Endothelial cell of umbilical vein (primary cell): ENCODE measurements around the gene FRMD4A. TPM values are rescaled to one million over a fixed set of nuclear protein-coding genes. Genes with fewer than 3 reads are reported as not detected.

Experiments used
- BruUV-seq: library from RNA; stranded (reverse); fragments of 400-500 nt; replicated peaks from 2 replicates; lab custom pipeline; 2021; lab: Mats Ljungman, UMichigan
- CTCF ChIA-PET: fragments of 300-600, 350-600 bp; sonication (Branson Sonifier 250); formaldehyde crosslinking; loops from one replicate; lab custom pipeline; 2021; ENCODE audit warnings: antibody characterized with exemption, inconsistent platforms; lab: Charles Lee
- POLR2A ChIA-PET: fragments of 300-600, 350-600 bp; sonication (Branson Sonifier 250); formaldehyde crosslinking; loops from one replicate; lab custom pipeline; 2021; ENCODE audit warnings: antibody characterized with exemption, inconsistent platforms; lab: Charles Lee
- DNase-seq: peaks from one replicate; pipeline ENCODE4 v3.0.0-alpha.2; 2011; ENCODE audit warnings: low read depth, low spot score
- FAIRE-seq: peaks from 2 replicates; lab custom pipeline; 2011; peaks lifted over from hg19 to GRCh38; lab: Jason Lieb, UNC
- H2AFZ ChIP-seq: 2 replicates; pipeline ENCODE4 v1.6.0; 2012; ENCODE audit warnings: low read depth, low read length, control low read depth, inconsistent platforms
- H3K27ac ChIP-seq: 2 replicates; pipeline ENCODE4 v1.5.1; 2011; ENCODE audit warnings: low read depth, mild to moderate bottlenecking, control low read depth, low read length, moderate library complexity; ENCODE audit not compliant: insufficient read depth
- H3K27me3 ChIP-seq, 2 experiments: 2 replicates each; pipeline versions ENCODE4 v1.6.0 to v1.6.1; 2011; ENCODE audit warnings: low read length in 2 of 2, mixed read lengths in 1 of 2; ENCODE audit not compliant: control insufficient read depth in 2 of 2, insufficient read depth in 2 of 2
- H3K36me3 ChIP-seq, 2 experiments: 2 replicates in 1 of 2; 3 replicates in 1 of 2; pipeline ENCODE4 v1.5.1; 2011; ENCODE audit warnings: low read length in 2 of 2, mild to moderate bottlenecking in 1 of 2, moderate library complexity in 1 of 2; ENCODE audit not compliant: control insufficient read depth in 2 of 2, insufficient read depth in 2 of 2; ENCODE audit errors: extremely low read depth in 1 of 2
- H3K4me1 ChIP-seq: 3 replicates; pipeline ENCODE4 v1.5.1; 2011; ENCODE audit warnings: mild to moderate bottlenecking, low read length; ENCODE audit not compliant: control insufficient read depth, insufficient read depth; ENCODE audit errors: extremely low read depth
- H3K4me2 ChIP-seq: 2 replicates; pipeline ENCODE4 v1.6.1; 2011; ENCODE audit warnings: low read length, control low read depth, mixed read lengths; ENCODE audit not compliant: insufficient read depth
- H3K4me3 ChIP-seq, 3 experiments: fragments of 200-600 bp in 1 of 3; sonication (generic), shearing (Covaris generic) in 1 of 3; replicated peaks in 1 of 3; 2 replicates each; pipeline ENCODE4 v1.5.1; 2011 to 2016; ENCODE audit warnings: control low read depth in 3 of 3, low read length in 3 of 3, mild to moderate bottlenecking in 2 of 3, inconsistent platforms in 1 of 3, low read depth in 1 of 3, moderate library complexity in 1 of 3; ENCODE audit not compliant: insufficient read depth in 1 of 3
- H3K79me2 ChIP-seq: 2 replicates; pipeline ENCODE4 v1.6.0; 2012; ENCODE audit warnings: low read length, inconsistent platforms; ENCODE audit not compliant: control insufficient read depth, insufficient read depth
- H3K9ac ChIP-seq: replicated peaks from 2 replicates; pipeline ENCODE3; 2011; ENCODE audit warnings: low read length, control low read depth; ENCODE audit not compliant: insufficient read depth; ENCODE audit errors: extremely low read depth
- H3K9me1 ChIP-seq: replicated peaks from 3 replicates; pipeline ENCODE4 v1.6.0; 2011; ENCODE audit warnings: mild to moderate bottlenecking, low read length; ENCODE audit not compliant: control insufficient read depth, insufficient read depth; ENCODE audit errors: extremely low read depth
- H3K9me3 ChIP-seq: replicated peaks from 2 replicates; pipeline ENCODE4 v1.5.1; 2012; ENCODE audit warnings: low read length, inconsistent platforms; ENCODE audit not compliant: control insufficient read depth, insufficient read depth
- H4K20me1 ChIP-seq: replicated peaks from 2 replicates; pipeline ENCODE3; 2011; ENCODE audit warnings: mild to moderate bottlenecking, low read length; ENCODE audit not compliant: control insufficient read depth, insufficient read depth; ENCODE audit errors: extremely low read depth
- EZH2 ChIP-seq: IDR thresholded peaks from 2 replicates; pipeline ENCODE4 v1.6.1; 2012; ENCODE audit warnings: borderline replicate concordance, low read depth, mild to moderate bottlenecking, moderate library complexity, low read length, inconsistent platforms; ENCODE audit not compliant: severe bottlenecking
- FOS ChIP-seq: IDR thresholded peaks from 2 replicates; pipeline ENCODE4 v1.6.1; 2011; ENCODE audit warnings: mild to moderate bottlenecking, low read length, moderate library complexity, borderline replicate concordance; ENCODE audit not compliant: insufficient read depth
- GATA2 ChIP-seq: IDR thresholded peaks from 2 replicates; pipeline ENCODE4 v1.7.0; 2011; ENCODE audit warnings: low read depth, mild to moderate bottlenecking, moderate library complexity, mixed read lengths, low read length; ENCODE audit not compliant: insufficient read length, insufficient read depth
- JUN ChIP-seq: IDR thresholded peaks from 2 replicates; pipeline ENCODE4 v1.6.1; 2011; ENCODE audit warnings: borderline replicate concordance, low read depth; ENCODE audit not compliant: insufficient read length, insufficient read depth
- MAX ChIP-seq: IDR thresholded peaks from 2 replicates; pipeline ENCODE4 v1.6.1; 2011; ENCODE audit not compliant: insufficient read depth, insufficient read length
- MYC ChIP-seq: IDR thresholded peaks from one replicate; pipeline ENCODE4 v1.6.1; 2011; ENCODE audit warnings: mild to moderate bottlenecking, low read depth, low read length
- POLR2A ChIP-seq: IDR thresholded peaks from 2 replicates; pipeline ENCODE4 v1.6.1; 2012; ENCODE audit warnings: low read depth, mild to moderate bottlenecking, control low read depth, low read length
- POLR2AphosphoS5 ChIP-seq: IDR thresholded peaks from 2 replicates; pipeline ENCODE4 v1.6.1; 2012; ENCODE audit warnings: low read depth, mild to moderate bottlenecking, control low read depth, low read length, moderate library complexity; ENCODE audit not compliant: insufficient read depth
- dilution Hi-C: fragments of 300-500 bp; cut with MboI; formaldehyde crosslinking; loops from one replicate; pipeline ENCODE4 v1.15.0; 2019; ENCODE audit warnings: low sequenced_read_pairs; ENCODE audit not compliant: extremely low pct_ligation_motif_present
- intact Hi-C: fragments of 100-400 bp; cut with micrococcal nuclease; formaldehyde crosslinking; loops from one replicate; pipeline ENCODE4 v1.10.0; 2022
- polyA plus RNA-seq, 4 experiments: library from polyadenylated mRNA; depleted of rRNA in 3 of 4; stranded (reverse) in 3 of 4; unstranded in 1 of 4; fragments of >200 nt; gene quantifications; 2 replicates each; pipeline versions ENCODE4 v1.2.1 to v1.2.3, GENCODE V29; 2011 to 2012; ENCODE audit warnings: missing spikeins in 1 of 4
- total RNA-seq: library from RNA; stranded (reverse); gene quantifications from 2 replicates; pipeline ENCODE4 v1.2.3, GENCODE V29; 2021
- TF ChIP-seq, protein P1 (sequence below), 2 donors: IDR thresholded peaks; 1 replicate in 1 of 2; 2 replicates in 1 of 2; pipeline ENCODE4 v1.5.1; 2011; ENCODE audit warnings: low read length in 2 of 2, mild to moderate bottlenecking in 2 of 2, moderate library complexity in 2 of 2, control low read depth in 1 of 2, inconsistent platforms in 1 of 2, low read depth in 1 of 2; ENCODE audit not compliant: insufficient read depth in 1 of 2; ENCODE audit errors: extremely low read depth in 1 of 2

FRMD4A gene
- total and polyA plus RNA-seq, 2 donors (not counting 3 experiments of a cell fraction or from before 2014, with no cell fraction given), result 123 to 148 TPM

DNA sequence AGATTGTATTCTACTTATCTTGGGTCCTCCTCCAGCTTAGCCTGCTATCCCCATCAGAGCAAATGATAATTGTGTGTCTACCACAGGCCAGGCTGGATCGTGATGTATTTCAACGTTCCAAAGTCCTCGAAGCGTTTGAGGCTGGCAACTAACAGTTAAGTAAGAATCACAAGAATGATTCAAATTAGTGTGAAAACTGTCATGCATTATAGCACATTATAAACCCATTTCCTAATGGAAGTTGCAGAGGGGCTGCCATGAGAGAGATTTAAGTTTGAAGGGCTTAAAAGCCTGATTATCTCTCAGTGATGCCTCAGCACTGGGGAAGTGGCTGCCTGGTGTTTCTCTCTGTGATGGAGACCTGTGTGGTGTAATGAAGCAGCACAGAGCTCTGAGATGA, 119.1 kb downstream of the FRMD4A start:
- H3K36me3 ChIP-seq, result no peaks in the 10 kb centered on the region
- TF ChIP-seq, protein P1, sequence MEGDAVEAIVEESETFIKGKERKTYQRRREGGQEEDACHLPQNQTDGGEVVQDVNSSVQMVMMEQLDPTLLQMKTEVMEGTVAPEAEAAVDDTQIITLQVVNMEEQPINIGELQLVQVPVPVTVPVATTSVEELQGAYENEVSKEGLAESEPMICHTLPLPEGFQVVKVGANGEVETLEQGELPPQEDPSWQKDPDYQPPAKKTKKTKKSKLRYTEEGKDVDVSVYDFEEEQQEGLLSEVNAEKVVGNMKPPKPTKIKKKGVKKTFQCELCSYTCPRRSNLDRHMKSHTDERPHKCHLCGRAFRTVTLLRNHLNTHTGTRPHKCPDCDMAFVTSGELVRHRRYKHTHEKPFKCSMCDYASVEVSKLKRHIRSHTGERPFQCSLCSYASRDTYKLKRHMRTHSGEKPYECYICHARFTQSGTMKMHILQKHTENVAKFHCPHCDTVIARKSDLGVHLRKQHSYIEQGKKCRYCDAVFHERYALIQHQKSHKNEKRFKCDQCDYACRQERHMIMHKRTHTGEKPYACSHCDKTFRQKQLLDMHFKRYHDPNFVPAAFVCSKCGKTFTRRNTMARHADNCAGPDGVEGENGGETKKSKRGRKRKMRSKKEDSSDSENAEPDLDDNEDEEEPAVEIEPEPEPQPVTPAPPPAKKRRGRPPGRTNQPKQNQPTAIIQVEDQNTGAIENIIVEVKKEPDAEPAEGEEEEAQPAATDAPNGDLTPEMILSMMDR (IDR thresholded peaks at IDR 0.05; ENCODE audit: extremely low read depth in 1 of 2, insufficient read depth in 1 of 2, low read depth in 1 of 2, low read length in 2 of 2), result no peak
- no peak for TF ChIP-seq FOS
- TF ChIP-seq POLR2A, result no peak
- no peak for TF ChIP-seq JUN
- no peak for TF ChIP-seq MAX
- no peaks in the 10 kb centered on the region for H3K79me2 ChIP-seq
- H3K4me2 ChIP-seq, result no peak overlapping the region
- dilution Hi-C loops (no loop called here), intact Hi-C loops (no loop called here)
- DNase-seq (no peak), FAIRE-seq (no peak)
- H3K9ac ChIP-seq, result no peak overlapping the region
- H3K27ac ChIP-seq, result no peak overlapping the region
- H3K9me3 ChIP-seq, result no peaks in the 10 kb centered on the region
- no peaks in the 10 kb centered on the region for H4K20me1 ChIP-seq
- ChIA-PET POLR2A (no interaction called here), CTCF (interaction anchor here (1.1 to 3.2 kb wide), 4 partner anchors 11 to 16 kb away, joined by 3 to 19 read pairs (median 4); no protein-coding TSS in a partner anchor)
- no peak overlapping the region for H2AFZ ChIP-seq
- H3K9me1 ChIP-seq, result no peaks in the 10 kb centered on the region
- H3K27me3 ChIP-seq, result peaks cover 7 to 9% of the 10 kb centered on the region in 2 experiments
- no peak overlapping the region for H3K4me3 ChIP-seq
- no peaks in the 10 kb centered on the region for H3K4me1 ChIP-seq
- BruUV-seq, result no TSS peak

DNA sequence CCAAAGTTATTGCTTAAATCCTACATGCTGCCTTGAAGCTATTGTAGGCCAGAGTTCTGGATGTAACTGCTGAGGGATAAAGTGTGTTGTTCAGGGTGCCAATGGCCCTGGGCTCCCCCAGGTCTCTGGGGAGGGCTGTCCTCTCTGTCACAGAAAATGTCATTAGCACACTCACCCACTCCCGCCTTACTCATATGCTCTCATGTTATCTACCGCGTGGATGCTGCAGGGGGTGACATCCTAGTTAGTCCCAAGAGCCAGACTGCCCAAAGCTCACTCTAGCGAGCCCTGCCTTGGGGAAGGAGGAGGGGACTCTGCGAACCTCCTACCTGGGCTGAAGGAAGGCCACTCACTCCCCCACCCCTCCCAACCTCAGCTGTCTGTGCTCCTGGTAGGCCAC, 122.5 kb downstream of the FRMD4A start:
- FAIRE-seq (no peak), DNase-seq (no peak)
- Histone ChIP-seq H3K36me3 (no peaks in the 10 kb centered on the region), H3K9ac (no peak overlapping the region), H3K4me2 (no peak overlapping the region), H3K27me3 (peaks cover 0 to 10% of the 10 kb centered on the region in 2 experiments), H3K27ac (no peak overlapping the region), H4K20me1 (no peaks in the 10 kb centered on the region), H3K4me1 (no peaks in the 10 kb centered on the region), H3K9me1 (no peaks in the 10 kb centered on the region), H3K79me2 (no peaks in the 10 kb centered on the region), H3K9me3 (no peaks in the 10 kb centered on the region), H3K4me3 (no peak overlapping the region), H2AFZ (no peak overlapping the region)
- dilution Hi-C loops (no loop called here), intact Hi-C loops (no loop called here)
- TF ChIP-seq POLR2AphosphoS5, result no peak
- no peak for TF ChIP-seq GATA2
- TF ChIP-seq JUN, result no peak
- TF ChIP-seq MYC, result no peak
- TF ChIP-seq MAX, result no peak
- TF ChIP-seq POLR2A, result no peak
- TF ChIP-seq FOS, result no peak
- TF ChIP-seq, protein P1 (IDR thresholded peaks at IDR 0.05; ENCODE audit: extremely low read depth in 1 of 2, insufficient read depth in 1 of 2, low read depth in 1 of 2, low read length in 2 of 2), result no peak
- no peak for TF ChIP-seq EZH2
- no TSS peak for BruUV-seq
- CTCF ChIA-PET, result interaction anchor here (1.0 to 1.8 kb wide), 2 partner anchors 11 to 22 kb away, joined by 4 to 8 read pairs; no protein-coding TSS in a partner anchor
- POLR2A ChIA-PET, result no interaction called here
